Sigmoid colon (tissue), 3 donors: ENCODE data around the gene UVRAG.

Experiments used
- POLR2A ChIP-seq, 2 donors: fragments of 450-650 bp; IDR thresholded peaks; one replicate each; pipeline ENCODE4 v1.6.1; 2016; ENCODE audit warnings: antibody characterized with exemption in 2 of 2, mild to moderate bottlenecking in 2 of 2, moderate library complexity in 2 of 2
- TF ChIP-seq, protein P1 (sequence below), 4 experiments: fragments of 450-650 bp in 3 of 4; fragments of 200-600 bp in 1 of 4; IDR thresholded peaks; one replicate each; pipeline ENCODE4 v1.5.1; 2016 to 2019; ENCODE audit warnings: antibody characterized with exemption in 4 of 4, mild to moderate bottlenecking in 3 of 4, moderate library complexity in 2 of 4

- TF ChIP-seq, protein P1, sequence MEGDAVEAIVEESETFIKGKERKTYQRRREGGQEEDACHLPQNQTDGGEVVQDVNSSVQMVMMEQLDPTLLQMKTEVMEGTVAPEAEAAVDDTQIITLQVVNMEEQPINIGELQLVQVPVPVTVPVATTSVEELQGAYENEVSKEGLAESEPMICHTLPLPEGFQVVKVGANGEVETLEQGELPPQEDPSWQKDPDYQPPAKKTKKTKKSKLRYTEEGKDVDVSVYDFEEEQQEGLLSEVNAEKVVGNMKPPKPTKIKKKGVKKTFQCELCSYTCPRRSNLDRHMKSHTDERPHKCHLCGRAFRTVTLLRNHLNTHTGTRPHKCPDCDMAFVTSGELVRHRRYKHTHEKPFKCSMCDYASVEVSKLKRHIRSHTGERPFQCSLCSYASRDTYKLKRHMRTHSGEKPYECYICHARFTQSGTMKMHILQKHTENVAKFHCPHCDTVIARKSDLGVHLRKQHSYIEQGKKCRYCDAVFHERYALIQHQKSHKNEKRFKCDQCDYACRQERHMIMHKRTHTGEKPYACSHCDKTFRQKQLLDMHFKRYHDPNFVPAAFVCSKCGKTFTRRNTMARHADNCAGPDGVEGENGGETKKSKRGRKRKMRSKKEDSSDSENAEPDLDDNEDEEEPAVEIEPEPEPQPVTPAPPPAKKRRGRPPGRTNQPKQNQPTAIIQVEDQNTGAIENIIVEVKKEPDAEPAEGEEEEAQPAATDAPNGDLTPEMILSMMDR (IDR thresholded peaks at IDR 0.05) = no peak
- TF ChIP-seq POLR2A (IDR thresholded peaks at IDR 0.05) = no peak
Measured at GRCh38 chr11:75851203-75851602, 36.2 kb downstream of the UVRAG start.
